ENCODE measurements around the gene DSG1.
"Not testable (repeated sequence)": the region's sequence is repeated elsewhere in the genome, so short reads cannot be mapped to it uniquely, and the experiment has no call there.

Gene DSG1

DNA sequence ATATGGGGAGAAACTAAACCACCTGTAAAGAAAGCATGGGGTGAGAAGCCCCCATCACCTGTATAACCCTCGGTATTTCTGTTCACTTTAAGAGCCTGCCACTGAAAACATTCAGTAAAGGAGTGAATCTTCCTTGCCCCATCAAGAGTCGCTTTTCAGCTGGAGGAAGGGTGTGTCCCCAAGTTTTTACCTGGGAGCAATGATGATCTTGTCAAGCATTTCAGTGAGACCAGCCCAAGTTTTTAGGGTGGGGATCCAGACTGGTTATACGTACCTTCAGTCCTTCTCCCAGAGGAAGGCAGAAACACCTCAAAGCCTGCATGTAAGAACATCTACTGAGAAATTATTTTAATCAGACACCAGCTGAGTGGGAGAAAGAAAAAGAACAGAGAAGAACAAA is at the start of gene DSG1:
TSS of gene DSG1 (plus strand) at position 301 of the 400 bp plus-strand sequence. CDS start 141 bp downstream, outside the sequence.
- no peak for DNase-seq

DNA sequence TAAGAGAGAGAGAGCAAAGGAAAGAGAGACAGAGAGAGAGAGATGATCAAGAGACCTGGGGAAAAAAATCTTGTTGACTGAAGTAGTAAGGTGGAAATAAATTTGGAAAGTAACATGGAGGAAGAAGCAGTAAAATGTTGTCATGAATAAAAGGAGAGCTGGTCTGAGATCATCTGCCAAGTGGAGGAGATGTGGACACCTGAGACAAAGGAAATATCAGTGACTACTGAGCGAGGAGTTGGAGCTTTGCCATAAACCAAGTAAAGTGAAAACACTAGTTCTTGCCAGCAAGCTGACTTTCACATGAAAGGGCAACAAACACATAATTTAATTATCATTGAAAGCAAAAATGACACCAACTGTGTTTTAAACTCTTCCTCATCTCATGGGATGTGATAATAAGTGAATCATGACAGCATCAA is 49.0 kb upstream of the DSG1 start:
- DNase-seq: no peak

DNA sequence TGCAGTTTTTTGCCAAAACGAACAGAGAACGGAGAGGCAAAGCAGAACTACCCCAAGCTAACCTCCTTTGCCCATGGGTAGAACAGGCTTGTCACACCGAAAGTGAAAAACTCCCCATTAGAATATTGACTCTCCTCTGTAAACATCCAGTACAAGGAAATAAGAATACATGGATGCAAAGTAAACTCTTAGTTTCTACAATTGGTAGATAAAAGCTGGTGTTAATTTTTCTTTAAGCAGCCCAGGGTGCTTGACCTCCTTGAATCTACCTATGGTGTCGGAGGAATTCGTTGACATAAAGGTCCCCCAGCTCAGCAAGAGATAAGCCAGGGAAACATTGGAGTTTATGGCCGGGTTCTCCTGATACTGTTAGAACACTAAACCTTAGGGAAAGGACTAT is 48.4 kb upstream of the DSG1 start:
- no peak for DNase-seq

DNA sequence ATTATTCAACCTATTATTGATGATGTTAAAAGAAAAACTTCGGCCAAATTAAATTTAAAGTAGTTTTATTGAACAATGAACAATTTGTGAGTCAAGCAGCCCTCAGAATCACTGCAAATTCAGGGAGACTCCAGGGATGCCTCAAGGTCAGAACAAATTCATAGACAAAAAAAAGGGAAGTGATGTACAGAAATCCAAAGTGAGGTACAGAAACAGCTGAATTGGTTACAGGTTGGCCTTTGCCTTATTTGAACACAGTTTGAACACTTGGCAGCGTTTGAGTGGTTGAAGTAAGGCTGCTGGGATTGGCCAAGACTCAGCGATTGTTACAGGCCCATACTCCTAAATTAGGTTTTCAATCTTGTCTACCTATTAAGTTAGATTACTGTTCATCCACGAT is 47.4 kb upstream of the DSG1 start:
- no peak for DNase-seq

- no peak for DNase-seq
Observed at GRCh38 chr18:31273812-31274527, 44.0 kb upstream of the DSG1 start.

DNA sequence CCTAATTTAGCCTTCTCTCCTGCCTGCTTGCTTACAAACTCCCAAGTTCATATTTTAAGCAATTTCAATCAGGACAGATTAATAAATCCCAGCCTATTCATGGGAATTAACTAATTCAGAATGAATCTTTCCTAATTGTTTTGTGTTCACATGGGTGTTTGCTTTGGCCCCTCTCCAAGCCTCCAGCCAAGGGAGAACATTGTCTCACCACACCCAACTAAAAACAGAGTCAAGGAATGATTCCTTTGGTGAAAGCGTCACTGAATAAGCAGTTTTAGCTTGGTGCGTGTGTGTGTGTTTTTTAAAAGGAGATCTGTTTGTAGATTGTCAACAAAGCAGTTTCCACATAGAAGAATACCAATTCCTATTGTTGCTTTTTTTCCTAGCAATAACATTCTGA is 43.0 kb upstream of the DSG1 start:
- DNase-seq: no peak

DNA sequence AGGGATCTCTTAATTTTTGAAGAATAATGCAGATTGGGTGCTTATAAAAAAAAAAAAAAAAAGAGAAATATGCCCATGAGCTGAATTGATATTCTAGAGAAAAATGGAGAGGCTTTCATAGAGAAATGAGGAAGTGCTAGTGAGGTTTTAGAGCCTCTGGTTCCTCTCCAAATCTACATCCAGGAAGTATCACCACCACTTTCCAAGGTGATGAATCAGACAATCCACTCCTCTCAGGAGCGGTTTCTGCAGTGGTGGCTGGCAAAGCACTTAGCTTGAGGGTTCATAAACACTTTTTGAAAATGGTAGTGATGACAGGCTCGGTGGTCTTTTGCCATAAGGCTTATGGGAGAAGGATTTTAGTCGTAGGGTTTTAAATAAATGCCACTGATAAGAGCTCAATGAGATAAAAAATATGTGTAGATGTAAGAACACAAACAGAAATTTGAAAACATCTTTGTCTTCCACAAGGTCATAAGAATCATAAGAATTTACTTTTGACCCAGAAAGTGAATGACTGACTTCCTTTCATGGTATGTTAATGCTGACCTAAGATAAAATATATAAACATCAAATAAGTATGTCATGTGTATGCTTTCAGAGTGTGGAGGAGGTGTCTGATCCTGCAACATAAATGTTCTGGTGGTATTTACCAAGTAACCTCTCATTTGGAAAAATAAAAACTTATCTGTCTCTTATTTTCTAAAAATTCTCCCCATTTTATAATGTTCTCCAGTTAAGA is 42.1 kb upstream of the DSG1 start:
- DNase-seq: no peak

DNA sequence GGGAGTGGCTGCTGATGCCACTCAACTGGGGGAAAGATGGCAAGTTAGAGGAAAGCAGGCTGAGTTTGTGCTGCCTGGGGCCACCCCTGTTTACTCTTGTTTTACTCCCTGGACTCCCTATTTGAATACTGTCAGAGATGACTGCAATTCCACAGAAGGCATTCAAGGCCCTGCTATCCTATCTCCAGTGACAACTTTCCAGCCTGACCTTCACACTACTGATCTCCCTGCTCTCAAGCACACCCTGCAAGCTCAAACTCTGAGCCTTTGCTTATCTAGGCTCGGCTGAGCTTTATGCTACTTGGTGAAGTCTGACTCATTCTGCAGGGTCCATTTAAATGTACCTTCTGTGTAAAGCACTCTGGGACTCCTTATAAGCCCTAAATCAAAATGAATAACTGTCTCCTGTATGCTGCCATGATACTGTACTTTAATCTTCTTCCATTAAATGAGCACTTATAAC is 39.3 kb upstream of the DSG1 start:
- DNase-seq: no peak

- DNase-seq: no peak
Observed at GRCh38 chr18:31280502-31280901, 37.5 kb upstream of the DSG1 start.

DNA sequence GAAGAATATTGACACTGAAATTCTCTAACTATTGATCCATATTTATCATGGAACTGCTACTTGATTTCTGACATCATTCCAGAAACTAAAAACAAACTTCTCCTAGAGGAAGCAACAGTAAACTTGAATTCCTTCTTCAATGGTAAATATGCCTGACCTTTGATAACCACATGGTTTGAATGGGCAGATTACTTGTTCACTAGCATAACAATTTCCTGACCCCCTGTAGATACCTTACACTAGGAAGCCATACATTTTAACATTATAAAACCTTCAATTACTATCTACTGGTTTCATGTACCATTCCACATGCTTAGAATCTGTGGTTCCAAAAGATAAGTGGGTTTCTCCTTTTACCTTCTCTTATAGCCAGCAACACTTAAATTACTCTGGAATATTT is 36.5 kb upstream of the DSG1 start:
- no peak for DNase-seq

DNA sequence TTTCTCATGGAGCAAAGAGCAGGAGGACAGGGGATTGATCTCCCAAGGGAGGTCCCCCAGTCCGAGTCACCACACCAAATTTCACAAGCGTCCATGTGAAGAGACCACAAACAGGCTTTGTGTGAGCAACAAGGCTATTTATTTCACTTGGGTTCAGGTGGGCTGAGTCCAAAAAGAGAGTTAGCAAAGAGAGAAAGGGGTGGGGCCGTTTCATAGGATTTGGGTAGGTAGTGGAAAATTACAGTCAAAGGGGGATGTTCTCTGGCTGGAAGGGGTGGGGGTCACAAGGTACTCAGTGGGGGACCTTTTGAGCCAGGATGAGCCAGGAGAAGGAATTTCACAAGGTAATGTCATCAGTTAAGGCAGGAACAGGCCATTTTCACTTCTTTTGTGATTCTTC is 28.5 kb upstream of the DSG1 start:
- DNase-seq: not testable (repeated sequence)

GRCh38 chr18:31291688-31292087 is 26.3 kb upstream of the DSG1 start:
- DNase-seq: no peak

- no peak for DNase-seq
Observed at GRCh38 chr18:31294199-31294747, 23.7 kb upstream of the DSG1 start.

- DNase-seq: no peak
Observed at GRCh38 chr18:31297248-31297647, 20.7 kb upstream of the DSG1 start.

GRCh38 chr18:31301201-31301655 is 16.7 kb upstream of the DSG1 start:
- DNase-seq: no peak

DNA sequence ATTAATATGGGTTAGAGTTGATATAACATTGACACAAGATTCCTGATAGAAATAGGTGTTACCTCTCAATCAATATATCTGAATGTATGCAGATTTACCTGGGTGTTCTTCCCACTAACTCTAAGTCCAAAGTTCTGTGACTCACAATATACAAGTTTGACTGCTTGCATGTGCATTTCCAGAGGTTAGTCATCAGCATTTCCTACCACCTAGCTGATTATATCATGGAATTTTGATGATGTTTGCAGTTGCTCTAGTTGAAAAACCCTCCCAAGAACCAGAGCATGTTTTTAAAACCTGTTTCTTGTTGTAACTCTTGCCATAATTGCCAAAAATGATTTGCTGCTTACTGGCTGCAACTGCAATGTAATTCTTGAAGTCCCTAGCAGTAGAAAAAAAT is 15.0 kb upstream of the DSG1 start:
- DNase-seq: no peak

- DNase-seq: no peak
Observed at GRCh38 chr18:31303771-31304170, 14.2 kb upstream of the DSG1 start.

DNA sequence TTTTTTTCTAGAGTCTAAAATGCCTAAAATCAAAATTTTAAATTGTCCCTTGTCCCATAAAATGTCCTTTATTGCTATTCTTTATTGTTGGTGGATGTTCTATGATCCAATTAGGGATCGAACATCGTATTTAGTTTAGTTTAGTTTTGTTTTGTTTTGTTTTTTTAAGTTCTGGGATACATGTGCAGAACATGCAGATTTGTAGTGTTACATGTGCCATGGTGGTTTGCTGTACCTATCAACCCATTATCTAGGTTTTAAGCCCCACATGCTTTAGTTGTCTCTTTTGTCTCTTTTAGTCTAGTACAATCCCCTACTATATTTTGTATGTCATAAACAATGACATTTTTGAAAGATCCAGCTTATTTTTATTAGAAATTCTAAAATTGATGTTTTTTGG is 8.8 kb upstream of the DSG1 start:
- DNase-seq: no peak

DNA sequence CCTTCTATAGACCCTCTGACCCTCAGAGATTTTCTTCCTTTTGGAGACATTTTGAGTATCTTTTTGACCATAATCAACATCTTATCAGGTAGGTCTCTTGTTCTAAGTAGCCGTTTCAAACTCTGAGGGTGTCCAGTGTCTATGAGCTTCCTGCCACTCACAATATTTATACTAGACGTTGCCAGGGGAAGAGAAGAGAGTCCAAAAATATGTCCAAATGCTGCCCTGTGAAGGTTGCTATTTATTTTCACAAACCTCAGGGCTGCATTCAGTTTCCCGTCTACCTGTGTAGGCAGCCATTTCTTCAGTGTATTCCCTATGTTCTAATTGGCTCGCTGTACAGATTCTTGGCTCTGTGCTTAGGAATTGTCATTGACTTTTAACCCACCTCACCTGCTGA is 986 bp upstream of the DSG1 start:
- no peak for DNase-seq

GRCh38 chr18:31321719-31322118 is 3.8 kb downstream of the DSG1 start:
- no peak for DNase-seq

DNA sequence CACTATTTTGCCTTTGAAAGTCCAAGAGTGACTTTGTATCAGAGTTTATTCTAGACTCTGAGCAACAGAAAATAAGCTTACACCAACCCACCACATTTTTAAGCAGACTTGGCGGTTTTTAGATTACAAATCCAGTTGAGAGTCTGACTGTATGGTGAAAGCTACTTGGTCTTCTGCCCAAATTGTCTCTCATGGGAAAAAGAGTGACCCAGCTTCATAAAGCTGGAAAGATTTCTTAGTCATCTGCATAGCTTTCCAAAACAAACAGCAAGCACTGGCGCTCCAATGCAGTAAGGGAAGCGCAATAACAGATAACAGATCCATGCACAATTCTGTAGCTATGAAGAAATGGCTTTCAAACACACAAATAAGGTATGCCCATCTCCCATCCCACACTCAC is 7.1 kb downstream of the DSG1 start:
- DNase-seq: no peak

GRCh38 chr18:31329787-31330438 is 12.0 kb downstream of the DSG1 start:
- DNase-seq: no peak

- DNase-seq: no peak
Observed at GRCh38 chr18:31343454-31343853, 25.5 kb downstream of the DSG1 start.

DNA sequence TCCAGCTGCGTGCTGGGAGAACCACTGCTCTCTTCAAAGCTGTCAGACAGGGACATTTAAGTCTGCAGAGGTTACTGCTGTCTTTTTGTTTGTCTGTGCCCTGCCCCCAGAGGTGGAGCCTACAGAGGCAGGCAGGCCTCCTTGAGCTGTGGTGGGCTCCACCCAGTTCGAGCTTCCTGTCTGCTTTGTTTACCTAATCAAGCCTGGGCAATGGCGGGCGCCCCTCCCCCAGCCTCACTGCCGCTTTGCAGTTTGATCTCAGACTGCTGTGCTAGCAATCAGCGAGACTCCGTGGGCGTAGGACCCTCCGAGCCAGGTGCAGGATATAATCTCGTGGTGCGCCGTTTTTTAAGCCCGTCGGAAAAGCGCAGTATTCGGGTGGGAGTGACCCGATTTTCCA is 35.4 kb downstream of the DSG1 start:
- DNase-seq: not testable (repeated sequence)
